ENCODE results near the gene LDLRAP1.
A peak's percentile ranks its signal among the peaks of the same experiment; 100 is the strongest.

Gene LDLRAP1

GRCh38 chr1:25524568-25525360 lies 18.6 kb upstream of the LDLRAP1 start:
- FAIRE-seq, result no peak

- FAIRE-seq, result no peak
Observed at GRCh38 chr1:25525361-25525688, 18.1 kb upstream of the LDLRAP1 start.

- FAIRE-seq, result no peak
Observed at GRCh38 chr1:25526753-25527152, 16.7 kb upstream of the LDLRAP1 start.

- no peak for FAIRE-seq
Observed at GRCh38 chr1:25527226-25527846, 16.1 kb upstream of the LDLRAP1 start.

- no peak for FAIRE-seq
Observed at GRCh38 chr1:25527946-25528595, 15.3 kb upstream of the LDLRAP1 start.

- FAIRE-seq, result no peak
Observed at GRCh38 chr1:25528881-25529517, 14.4 kb upstream of the LDLRAP1 start.

- FAIRE-seq, result no peak
Observed at GRCh38 chr1:25529518-25530185, 13.8 kb upstream of the LDLRAP1 start.

- FAIRE-seq, result no peak
Observed at GRCh38 chr1:25530186-25531081, 13.0 kb upstream of the LDLRAP1 start.

- FAIRE-seq, result no peak
Observed at GRCh38 chr1:25531082-25531461, 12.3 kb upstream of the LDLRAP1 start.

GRCh38 chr1:25532970-25533369 lies 10.4 kb upstream of the LDLRAP1 start:
- no peak for FAIRE-seq

GRCh38 chr1:25533775-25534409 lies 9.5 kb upstream of the LDLRAP1 start:
- no peak for FAIRE-seq

GRCh38 chr1:25534410-25534788 lies 9.0 kb upstream of the LDLRAP1 start:
- no peak for FAIRE-seq

- no peak for FAIRE-seq
Observed at GRCh38 chr1:25536124-25536523, 7.3 kb upstream of the LDLRAP1 start.

GRCh38 chr1:25537153-25537831 lies 6.1 kb upstream of the LDLRAP1 start:
- no peak for FAIRE-seq

GRCh38 chr1:25538191-25538767 lies 5.1 kb upstream of the LDLRAP1 start:
- no peak for FAIRE-seq

- peak; percentile 98 for FAIRE-seq
Observed at GRCh38 chr1:25540750-25541342, 2.6 kb upstream of the LDLRAP1 start.

GRCh38 chr1:25541425-25541824 lies 2.0 kb upstream of the LDLRAP1 start:
- FAIRE-seq, result no peak

GRCh38 chr1:25541889-25542658 lies 1.3 kb upstream of the LDLRAP1 start:
- FAIRE-seq, result no peak

- no peak for FAIRE-seq
Observed at GRCh38 chr1:25543005-25543424, 391 bp upstream of the LDLRAP1 start.

Measured in islet of Langerhans (tissue), 1 donor.